A549 (cell line): ENCODE measurements around the gene MECR. TPM values are rescaled to one million over a fixed set of nuclear protein-coding genes. Genes with fewer than 3 reads are reported as not detected.
A peak's percentile ranks its signal among the peaks of the same experiment; 100 is the strongest.

Source experiments
- ATAC-seq, 2 experiments: fragments of 200-7000 bp in 1 of 2; fragments of >200 bp in 1 of 2; cut with Nextera tagmentation in 1 of 2; cut with Tn5 transposase in 1 of 2; 3 replicates each; pipeline versions ENCODE4 v1.8.0 to v1.9.1; 2018 to 2020; ENCODE audit warnings: mild to moderate bottlenecking in 1 of 2, moderate library complexity in 1 of 2
- CTCF ChIA-PET: fragments of 300-600 bp; sonication (Branson Sonifier 250); formaldehyde crosslinking; extraction: SDS; loops from one replicate; lab custom pipeline; 2021; ENCODE audit warnings: antibody characterized with exemption, inconsistent platforms; lab: Yijun Ruan, JAX
- POLR2A ChIA-PET: fragments of 350-600 bp; formaldehyde crosslinking; extraction: SDS; loops from one replicate; lab custom pipeline; 2021; ENCODE audit warnings: antibody characterized with exemption, inconsistent platforms; lab: Yijun Ruan, JAX
- DNase-seq, 2 experiments: peaks; one replicate each; pipeline versions ENCODE4 v3.0.0 to v3.0.0-alpha.2; 2011 to 2016; ENCODE audit warnings: low read depth in 1 of 2, low spot score in 1 of 2
- FAIRE-seq: peaks from 2 replicates; lab custom pipeline; 2011; peaks lifted over from hg19 to GRCh38; lab: Jason Lieb, UNC
- H3K27ac ChIP-seq, 2 experiments: fragments of >200 bp; sonication (Bioruptor Twin); formaldehyde crosslinking; 3 replicates each; pipeline ENCODE4 v1.5.1; 2016 to 2017
- H3K4me1 ChIP-seq: fragments of >200 bp; sonication (Bioruptor Twin); formaldehyde crosslinking; 3 replicates; pipeline ENCODE4 v1.6.1; 2016
- H3K4me2 ChIP-seq: fragments of >200 bp; sonication (Bioruptor Twin); formaldehyde crosslinking; 3 replicates; pipeline ENCODE4 v1.6.1; 2016
- H3K4me3 ChIP-seq: fragments of >200 bp; sonication (Bioruptor Twin); formaldehyde crosslinking; 3 replicates; pipeline ENCODE4 v1.5.1; 2016
- H3K9me3 ChIP-seq: fragments of >200 bp; sonication (Bioruptor Twin); formaldehyde crosslinking; 3 replicates; pipeline ENCODE4 v1.6.1; 2016
- ATOH8 ChIP-seq: fragments of 250-450 bp; sonication (Bioruptor Pico); IDR thresholded peaks from 2 replicates; pipeline ENCODE4 v1.5.0; 2020; ENCODE audit warnings: low read depth, mild to moderate bottlenecking, moderate library complexity
- BHLHE40 ChIP-seq: IDR thresholded peaks from 2 replicates; pipeline ENCODE4 v1.6.1; 2012; ENCODE audit warnings: low read depth, low read length, inconsistent platforms
- CBX2 ChIP-seq: fragments of 200-600 bp; sonication (generic); IDR thresholded peaks from 2 replicates; pipeline ENCODE4 v1.6.1; 2016; ENCODE audit warnings: low read depth, mild to moderate bottlenecking, borderline replicate concordance
- CBX8 ChIP-seq: fragments of 200-600 bp; sonication (generic); IDR thresholded peaks from 2 replicates; pipeline ENCODE4 v1.6.1; 2016
- CHD4 ChIP-seq: fragments of 200-600 bp; sonication (generic); IDR thresholded peaks from 2 replicates; pipeline ENCODE4 v1.6.1; 2016; ENCODE audit warnings: antibody characterized with exemption, mild to moderate bottlenecking, borderline replicate concordance
- ELK1 ChIP-seq: fragments of 150-350 bp; IDR thresholded peaks from 2 replicates; pipeline ENCODE4 v1.6.1; 2014; ENCODE audit warnings: low read depth, mild to moderate bottlenecking, low read length
- ESRRA ChIP-seq: fragments of 150-350 bp; IDR thresholded peaks from 2 replicates; pipeline ENCODE4 v1.6.1; 2014; ENCODE audit warnings: mild to moderate bottlenecking, low read length, borderline replicate concordance
- FOXS1 ChIP-seq: fragments of 250-450 bp; sonication (Bioruptor Pico); IDR thresholded peaks from 2 replicates; pipeline ENCODE4 v1.5.0; 2020; ENCODE audit warnings: mild to moderate bottlenecking, moderate library complexity
- HOXA7 ChIP-seq: fragments of 250-450 bp; sonication (Bioruptor Pico); IDR thresholded peaks from 2 replicates; pipeline ENCODE4 v1.5.0; 2020; ENCODE audit warnings: mild to moderate bottlenecking, moderate library complexity
- HOXB5 ChIP-seq: fragments of 250-450 bp; sonication (Bioruptor Pico); IDR thresholded peaks from 2 replicates; pipeline ENCODE4 v1.5.0; 2020; ENCODE audit warnings: mild to moderate bottlenecking, moderate library complexity
- JUN ChIP-seq, 2 experiments: fragments of >200 bp; sonication (Bioruptor Twin); formaldehyde crosslinking; IDR thresholded peaks; 2 replicates in 1 of 2; 3 replicates in 1 of 2; pipeline ENCODE4 v1.6.1; 2016 to 2017
- MAFK ChIP-seq: fragments of 450-650 bp; IDR thresholded peaks from 2 replicates; pipeline ENCODE4 v1.6.1; 2014; ENCODE audit not compliant: partially characterized antibody
- MAX ChIP-seq: IDR thresholded peaks from 2 replicates; pipeline ENCODE4 v1.6.1; 2012
- MAZ ChIP-seq: fragments of 150-350 bp; IDR thresholded peaks from 2 replicates; pipeline ENCODE4 v1.6.1; 2014; ENCODE audit warnings: antibody characterized with exemption, low read depth, low read length, borderline replicate concordance
- NPAS2 ChIP-seq: fragments of 250-450 bp; sonication (Bioruptor Pico); IDR thresholded peaks from 2 replicates; pipeline ENCODE4 v1.8.0; 2022; ENCODE audit warnings: mild to moderate bottlenecking, moderate library complexity, borderline replicate concordance
- NR3C1 ChIP-seq: fragments of >200 bp; sonication (Bioruptor Twin); formaldehyde crosslinking; IDR thresholded peaks from 3 replicates; pipeline ENCODE4 v1.6.1; 2017
- PBX3 ChIP-seq: IDR thresholded peaks from 2 replicates; pipeline ENCODE4 v1.6.1; 2012
- PHF8 ChIP-seq: fragments of 200-600 bp; sonication (generic); IDR thresholded peaks from 2 replicates; pipeline ENCODE4 v1.6.1; 2016; ENCODE audit warnings: low read depth, mild to moderate bottlenecking, antibody characterized with exemption, moderate library complexity, borderline replicate concordance
- POLR2A ChIP-seq: IDR thresholded peaks from 2 replicates; pipeline ENCODE4 v1.6.1; 2012; ENCODE audit warnings: mild to moderate bottlenecking, low read length
- POLR2AphosphoS2 ChIP-seq: conservative IDR thresholded peaks from 2 replicates; pipeline ENCODE4 v1.6.1; 2012; ENCODE audit warnings: low read length, improper control_type of control experiment, inconsistent platforms
- RAD21 ChIP-seq, 2 experiments: fragments of >200 bp in 1 of 2; sonication (Bioruptor Twin) in 1 of 2; formaldehyde crosslinking in 1 of 2; IDR thresholded peaks in 1 of 2; conservative IDR thresholded peaks in 1 of 2; 2 replicates in 1 of 2; 3 replicates in 1 of 2; pipeline ENCODE4 v1.6.1; 2012 to 2018; ENCODE audit warnings: inconsistent platforms in 1 of 2
- SMC3 ChIP-seq: fragments of >200 bp; sonication (Bioruptor Twin); formaldehyde crosslinking; IDR thresholded peaks from 3 replicates; pipeline ENCODE4 v1.6.1; 2018; ENCODE audit warnings: inconsistent platforms
- TFCP2L1 ChIP-seq: fragments of 250-450 bp; sonication (Bioruptor Pico); IDR thresholded peaks from 2 replicates; pipeline ENCODE4 v1.5.0; 2021; ENCODE audit warnings: mild to moderate bottlenecking
- USF2 ChIP-seq: fragments of 450-650 bp; IDR thresholded peaks from 2 replicates; pipeline ENCODE4 v1.6.1; 2014; ENCODE audit warnings: antibody characterized with exemption
- ZFP36 ChIP-seq: fragments of 450-650 bp; IDR thresholded peaks from 2 replicates; pipeline ENCODE4 v1.6.1; 2014; ENCODE audit warnings: borderline replicate concordance; ENCODE audit not compliant: partially characterized antibody
- ZNF302 ChIP-seq: fragments of 250-450 bp; sonication (Bioruptor Pico); IDR thresholded peaks from 2 replicates; pipeline ENCODE4 v1.9.0; 2021; ENCODE audit warnings: inconsistent platforms, mild to moderate bottlenecking, moderate library complexity
- ZSCAN20 ChIP-seq: fragments of 250-450 bp; sonication (Bioruptor Pico); IDR thresholded peaks from 2 replicates; pipeline ENCODE4 v1.8.0; 2022; ENCODE audit warnings: mild to moderate bottlenecking, moderate library complexity
- WGBS: methylation state at CpG from one replicate; pipeline ENCODE4 v1.1.6; 2017; ENCODE audit errors: missing lambda C conversion rate; 5-methylcytosine and 5-hydroxymethylcytosine counted together
- polyA plus RNA-seq, 4 experiments: library from polyadenylated mRNA; depleted of rRNA in 3 of 4; stranded (reverse); fragments of >200 nt; fragmentation: RNase III in 1 of 4; extraction: RNeasy Plus Mini Kit Qiagen cat#74134 plus additional on column Dnase treatment in 1 of 4; gene quantifications; 2 replicates in 3 of 4; 3 replicates in 1 of 4; pipeline ENCODE4 v1.2.3, GENCODE V29; 2011 to 2017

MECR gene
- polyA plus RNA-seq, 2 of the 4 experiments (the other 2 are of a cell fraction), result 14.2 to 21.4 TPM

- FAIRE-seq (no peak), DNase-seq (no peak), ATAC-seq (no peak)
- Histone ChIP-seq H3K27ac (no peak overlapping the region), H3K4me3 (no peak overlapping the region), H3K4me2 (no peak overlapping the region), H3K9me3 (no peaks in the 10 kb centered on the region), H3K4me1 (peaks cover 22% of the 10 kb centered on the region)
- CTCF ChIA-PET, result interaction anchor here (1.0 to 1.4 kb wide), 2 partner anchors 870 to 1467 kb away, joined by 4 to 5 read pairs; no protein-coding TSS in a partner anchor
- POLR2A ChIA-PET, result no interaction called here
- 83% methylated on average over 2 of the region's 2 CpGs for WGBS
- TF ChIP-seq ZSCAN20 (CRISPR knock-in tag) (no peak), NR3C1 (no peak), JUN (IDR thresholded peaks at IDR 0.05) (no peak), TFCP2L1 (CRISPR knock-in tag) (no peak), CHD4 (no peak), MAX (no peak), ZNF302 (CRISPR knock-in tag) (no peak), POLR2AphosphoS2 (no peak), FOXS1 (CRISPR knock-in tag) (no peak), POLR2A (no peak), NPAS2 (CRISPR knock-in tag) (no peak), PHF8 (no peak), SMC3 (no peak), ESRRA (no peak), ATOH8 (CRISPR knock-in tag) (no peak), MAZ (no peak), HOXA7 (CRISPR knock-in tag) (no peak)
Observed at GRCh38 chr1:29240986-29241385, 10.3 kb upstream of the MECR start.

- 62% methylated on average over 4 of the region's 4 CpGs for WGBS
- no peaks in the 10 kb centered on the region for H3K9me3 ChIP-seq
- H3K4me3 ChIP-seq, result no peak overlapping the region
- peak overlapping the region in 1 of 2 experiments; percentile 84; a peak in 2 of 6 replicates for H3K27ac ChIP-seq
- no peak overlapping the region for H3K4me2 ChIP-seq
- H3K4me1 ChIP-seq, result peaks cover 20% of the 10 kb centered on the region
- no peak for FAIRE-seq
- TF ChIP-seq FOXS1 (CRISPR knock-in tag), result no peak
- no peak for TF ChIP-seq CBX8
- TF ChIP-seq RAD21 (conservative IDR thresholded peaks at IDR 0.05 in 1 of 2, IDR thresholded peaks at IDR 0.05 in 1 of 2), result peak; percentile 43 to 46; a peak in 4 of 5 replicates
- TF ChIP-seq JUN (IDR thresholded peaks at IDR 0.05), result no peak
- TF ChIP-seq SMC3, result peak; percentile 21; the same call in 1 of the 3 replicates
- no peak for TF ChIP-seq ESRRA
- no peak for TF ChIP-seq MAX
- TF ChIP-seq, all 56 proteins: peak for 2
- DNase-seq (no peak), ATAC-seq (no peak)
- POLR2A ChIA-PET, result interaction anchor here (1.2 kb wide), 1 partner anchor 10 kb away, joined by 4 read pairs; the partner anchor contains the start of gene MECR
- CTCF ChIA-PET, result interaction anchor here (0.6 to 2.1 kb wide), 7 partner anchors 10 to 1697 kb away, joined by 3 to 5 read pairs (median 3); partner anchors contain the start of gene MECR
Observed at GRCh38 chr1:29240400-29240837, 9.7 kb upstream of the MECR start.

- H3K9me3 ChIP-seq, result no peaks in the 10 kb centered on the region
- peak overlapping the region; percentile 100 for H3K4me2 ChIP-seq
- H3K4me1 ChIP-seq, result peaks cover 20% of the 10 kb centered on the region
- peak overlapping the region; percentile 54 to 84 for H3K27ac ChIP-seq
- no peak for FAIRE-seq
- ATAC-seq, result peak in 1 of 2 experiments; percentile 17; a peak in 2 of 6 replicates
- 32% methylated on average over 5 of the region's 7 CpGs for WGBS
- no peak overlapping the region for H3K4me3 ChIP-seq
- peak in 1 of 2 experiments; percentile 55 for DNase-seq
- CTCF ChIA-PET, result interaction anchor here (0.7 to 2.1 kb wide), 5 partner anchors 8 to 610 kb away, joined by 3 to 5 read pairs (median 3); partner anchors contain the start of gene MECR
- POLR2A ChIA-PET, result interaction anchor here (1.2 kb wide), 1 partner anchor 9 kb away, joined by 4 read pairs; the partner anchor contains the start of gene MECR
- TF ChIP-seq ELK1 (no peak), MAFK (no peak), PBX3 (no peak), USF2 (no peak), ZSCAN20 (CRISPR knock-in tag) (no peak), MAX (no peak), CBX2 (no peak), BHLHE40 (no peak), HOXB5 (CRISPR knock-in tag) (no peak), ATOH8 (CRISPR knock-in tag) (no peak), NR3C1 (no peak), HOXA7 (CRISPR knock-in tag) (no peak), PHF8 (no peak), ZFP36 (no peak)
Observed at GRCh38 chr1:29239142-29239541, 8.4 kb upstream of the MECR start.
